Esophagus (tissue), 2 donors: ENCODE results near the gene PTK6. TPM values are rescaled to one million over a fixed set of nuclear protein-coding genes. Genes with fewer than 3 reads are reported as not detected.
A peak's percentile ranks its signal among the peaks of the same experiment; 100 is the strongest.

Experiments
- H3K27ac ChIP-seq, 2 donors: one replicate each; pipeline ENCODE4 v1.5.1; 2013; ENCODE audit warnings: low read depth in 2 of 2, mild to moderate bottlenecking in 2 of 2, inconsistent platforms in 1 of 2, low read length in 1 of 2, moderate library complexity in 1 of 2
- H3K27me3 ChIP-seq, 2 donors: one replicate each; pipeline ENCODE4 v1.6.1; 2013; ENCODE audit warnings: low read length in 2 of 2, control low read depth in 1 of 2, mild to moderate bottlenecking in 1 of 2; ENCODE audit not compliant: insufficient read depth in 2 of 2, control insufficient read depth in 1 of 2
- H3K36me3 ChIP-seq, 2 donors: one replicate each; pipeline ENCODE4 v1.6.1; 2013; ENCODE audit warnings: low read length in 1 of 2; ENCODE audit not compliant: control insufficient read depth in 2 of 2, insufficient read depth in 2 of 2
- H3K4me1 ChIP-seq, 2 donors: one replicate each; pipeline ENCODE4 v1.6.1; 2013; ENCODE audit warnings: low read length in 1 of 2; ENCODE audit not compliant: control insufficient read depth in 2 of 2, insufficient read depth in 2 of 2
- H3K4me3 ChIP-seq, 2 donors: one replicate each; pipeline ENCODE4 v1.5.1; 2013; ENCODE audit warnings: low read length in 2 of 2, mild to moderate bottlenecking in 2 of 2, low read depth in 1 of 2, moderate library complexity in 1 of 2
- H3K9me3 ChIP-seq, 2 donors: one replicate each; pipeline ENCODE4 v1.6.1; 2013; ENCODE audit warnings: mild to moderate bottlenecking in 2 of 2, low read depth in 1 of 2, low read length in 1 of 2, moderate library complexity in 1 of 2; ENCODE audit not compliant: control insufficient read depth in 2 of 2, insufficient read depth in 1 of 2
- WGBS, 2 donors: extraction: QIAGEN DNeasy Blood & Tissue Kit; methylation state at CpG; one replicate each; pipeline ENCODE4 v1.1.7; 2013; 5-methylcytosine and 5-hydroxymethylcytosine counted together
- polyA plus RNA-seq, 2 donors: library from polyadenylated mRNA; stranded (reverse); fragments of 200-250 nt; gene quantifications; one replicate each; pipeline ENCODE4 v1.2.3, GENCODE V29; 2013
- donor health status: healthy with polysubstance abuse.
- donor health status: Bipolar disorder and iron deficiency.

The PTK6 gene
- polyA plus RNA-seq, 2 donors = 80.1 to 81.6 TPM

- peaks cover 0 to 15% of the 10 kb centered on the region in 2 donors for H3K27me3 ChIP-seq
- no peak overlapping the region for H3K27ac ChIP-seq
- peaks cover 4 to 6% of the 10 kb centered on the region in 2 donors for H3K4me1 ChIP-seq
- WGBS, 2 donors = 59 to 64% methylated on average over 18 to 20 of the region's 20 CpGs
- H3K4me3 ChIP-seq = peak overlapping the region in 1 of 2 donors; percentile 3
- no peaks in the 10 kb centered on the region for H3K36me3 ChIP-seq
- H3K9me3 ChIP-seq = peaks cover 0 to 6% of the 10 kb centered on the region in 2 donors
Measured at GRCh38 chr20:63497138-63497945, 39.8 kb downstream of the PTK6 start.

GRCh38 chr20:63496596-63497120, 40.5 kb downstream of the PTK6 start:
- H3K4me1 ChIP-seq = peaks cover 4 to 6% of the 10 kb centered on the region in 2 donors
- peaks cover 0 to 15% of the 10 kb centered on the region in 2 donors for H3K27me3 ChIP-seq
- peaks cover 0 to 7% of the 10 kb centered on the region in 2 donors for H3K9me3 ChIP-seq
- H3K27ac ChIP-seq = no peak overlapping the region
- H3K36me3 ChIP-seq = no peaks in the 10 kb centered on the region
- H3K4me3 ChIP-seq = peak overlapping the region; percentile 17 to 19
- 58 to 61% methylated on average over 16 of the region's 16 CpGs for WGBS, 2 donors

DNA sequence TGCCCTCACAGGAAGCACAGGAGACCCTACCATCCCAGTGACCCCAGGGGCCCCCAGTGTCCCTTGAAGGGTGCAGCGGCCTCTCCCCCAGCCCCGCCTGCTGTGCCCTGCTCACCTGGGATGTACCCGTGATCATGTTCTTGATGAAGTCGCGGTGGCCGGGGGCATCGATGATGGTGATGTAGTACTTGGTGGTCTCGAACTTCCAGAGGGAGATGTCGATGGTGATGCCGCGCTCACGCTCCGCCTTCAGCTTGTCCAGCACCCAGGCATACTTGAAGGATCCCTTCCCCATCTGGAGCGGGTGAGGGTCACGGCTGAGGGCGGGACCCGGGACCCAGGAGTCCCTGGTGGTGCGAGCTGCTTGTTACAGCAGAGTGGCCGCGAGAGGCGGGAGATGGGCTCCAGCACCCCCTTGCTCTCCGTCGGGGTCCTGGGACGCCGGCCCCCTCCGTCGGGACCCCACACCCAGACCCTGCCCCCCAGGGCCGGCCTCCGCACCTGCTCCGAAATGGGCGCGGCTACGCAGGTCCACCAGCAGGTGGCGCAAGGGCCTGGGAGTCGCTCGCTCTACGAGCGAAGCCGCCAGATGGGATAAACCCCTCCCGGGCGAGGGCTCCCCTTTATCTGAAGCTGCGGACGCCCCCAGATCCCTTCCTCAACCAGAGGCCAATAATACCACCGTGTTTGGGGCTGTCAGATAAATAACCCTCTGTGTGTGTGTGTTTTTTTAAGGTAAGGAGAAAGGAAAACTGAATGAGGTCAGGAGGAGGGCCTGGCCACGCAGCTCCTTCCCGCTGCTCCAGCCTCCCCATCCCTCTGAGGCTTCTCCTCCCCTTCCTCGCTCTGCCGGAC, 41.2 kb downstream of the PTK6 start:
- WGBS, 2 donors = 21 to 22% methylated on average over 43 to 48 of the region's 48 CpGs
- Histone ChIP-seq H3K4me3 (peak overlapping the region; percentile 17 to 19), H3K36me3 (no peaks in the 10 kb centered on the region), H3K9me3 (peaks cover 0 to 7% of the 10 kb centered on the region in 2 donors), H3K27ac (no peak overlapping the region), H3K27me3 (peaks cover 0 to 15% of the 10 kb centered on the region in 2 donors), H3K4me1 (peaks cover 4 to 6% of the 10 kb centered on the region in 2 donors)

DNA sequence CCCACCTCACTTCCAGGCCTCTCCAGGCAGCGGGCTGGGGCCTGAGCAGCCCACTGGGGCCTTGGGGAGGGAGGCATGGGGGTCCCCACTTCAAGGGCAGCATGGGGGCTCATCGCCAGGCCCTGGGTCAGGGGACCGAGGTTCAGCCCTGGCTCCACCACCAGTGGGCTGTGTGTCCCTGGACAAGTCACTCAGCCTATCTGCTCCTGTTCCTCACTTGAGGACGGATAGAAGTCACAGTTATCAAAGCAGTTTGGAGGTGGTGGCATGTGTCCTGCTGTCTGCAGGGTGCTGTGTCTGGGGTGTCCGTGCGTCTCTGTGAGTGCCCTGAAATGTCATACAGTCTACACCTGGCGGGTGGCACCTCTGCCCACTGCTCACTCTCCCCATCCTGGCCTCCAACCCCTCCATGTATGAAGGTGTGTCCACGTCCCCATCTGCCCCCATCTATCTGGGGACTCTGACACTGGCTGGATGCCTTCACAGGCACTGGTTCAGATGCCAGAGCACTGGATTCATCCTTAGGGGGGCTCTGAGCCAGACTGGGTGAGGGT, 41.9 kb downstream of the PTK6 start:
- H3K36me3 ChIP-seq = no peaks in the 10 kb centered on the region
- peaks cover 0 to 15% of the 10 kb centered on the region in 2 donors for H3K27me3 ChIP-seq
- WGBS, 2 donors = 81 to 87% methylated on average over 7 to 8 of the region's 8 CpGs

GRCh38 chr20:63494420-63495166, 42.6 kb downstream of the PTK6 start:
- H3K27ac ChIP-seq = no peak overlapping the region
- H3K9me3 ChIP-seq = peaks cover 0 to 7% of the 10 kb centered on the region in 2 donors
- peaks cover 0 to 11% of the 10 kb centered on the region in 2 donors for H3K27me3 ChIP-seq
- 77 to 82% methylated on average over 47 to 51 of the region's 51 CpGs for WGBS, 2 donors
- peaks cover 4 to 6% of the 10 kb centered on the region in 2 donors for H3K4me1 ChIP-seq
- H3K4me3 ChIP-seq = no peak overlapping the region
- no peaks in the 10 kb centered on the region for H3K36me3 ChIP-seq

More for the DNA sequence above, 41.9 kb downstream of the PTK6 start:
- no peak overlapping the region for H3K27ac ChIP-seq
- peaks cover 0 to 7% of the 10 kb centered on the region in 2 donors for H3K9me3 ChIP-seq
- peaks cover 4 to 6% of the 10 kb centered on the region in 2 donors for H3K4me1 ChIP-seq
- no peak overlapping the region for H3K4me3 ChIP-seq

DNA sequence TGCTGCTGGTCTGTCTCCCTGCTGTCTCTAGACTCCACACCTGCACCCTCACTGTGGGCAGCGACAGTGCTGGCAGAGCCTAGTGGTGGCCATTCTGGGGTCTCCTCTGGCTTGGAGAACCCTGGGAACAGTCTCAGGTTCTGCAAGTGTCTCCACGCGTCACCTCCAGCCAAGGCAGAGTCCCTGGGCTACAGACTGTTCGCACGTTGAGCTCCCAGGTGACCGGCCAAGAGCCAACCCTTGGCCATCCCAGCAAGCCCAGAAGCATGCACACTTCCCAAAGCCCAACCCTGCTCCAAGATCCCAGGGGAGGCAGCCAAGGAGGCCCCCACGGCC, 43.1 kb downstream of the PTK6 start:
- H3K4me1 ChIP-seq = peaks cover 0 to 6% of the 10 kb centered on the region in 2 donors
- H3K4me3 ChIP-seq = no peak overlapping the region
- 76 to 82% methylated on average over 7 of the region's 7 CpGs for WGBS, 2 donors
- H3K36me3 ChIP-seq = no peaks in the 10 kb centered on the region
- H3K27me3 ChIP-seq = peaks cover 2 to 6% of the 10 kb centered on the region in 2 donors
- no peak overlapping the region for H3K27ac ChIP-seq
- peaks cover 0 to 7% of the 10 kb centered on the region in 2 donors for H3K9me3 ChIP-seq

DNA sequence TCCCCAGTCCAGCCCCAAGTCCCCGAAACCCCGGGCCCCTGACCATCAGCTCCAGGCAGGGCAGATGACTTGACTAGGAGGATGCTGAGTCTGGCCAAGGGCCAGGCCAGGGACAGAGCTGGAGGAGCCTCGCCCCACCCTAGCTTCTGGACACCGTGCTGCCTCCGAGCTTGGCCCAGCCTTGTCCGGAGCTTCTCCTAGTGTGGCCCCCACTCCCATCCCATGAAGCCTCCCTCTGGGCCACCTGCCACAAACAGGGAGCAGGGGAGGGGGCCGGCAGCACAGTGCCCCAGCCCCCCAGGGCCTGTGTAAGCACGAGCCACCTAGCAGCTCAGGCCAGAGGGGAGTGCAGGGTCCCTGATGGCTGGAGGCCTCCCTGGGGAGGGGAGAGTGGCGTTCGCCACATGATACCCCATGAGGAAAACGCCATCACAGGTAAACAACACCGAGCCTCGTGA, 43.6 kb downstream of the PTK6 start:
- H3K9me3 ChIP-seq = peaks cover 0 to 7% of the 10 kb centered on the region in 2 donors
- H3K4me1 ChIP-seq = peaks cover 0 to 6% of the 10 kb centered on the region in 2 donors
- H3K27me3 ChIP-seq = peaks cover 2 to 8% of the 10 kb centered on the region in 2 donors
- H3K4me3 ChIP-seq = no peak overlapping the region
- 61 to 66% methylated on average over 12 to 13 of the region's 13 CpGs for WGBS, 2 donors
- H3K36me3 ChIP-seq = no peaks in the 10 kb centered on the region
- no peak overlapping the region for H3K27ac ChIP-seq

- 92 to 94% methylated on average over 12 to 14 of the region's 14 CpGs for WGBS, 2 donors
- H3K9me3 ChIP-seq = peaks cover 0 to 7% of the 10 kb centered on the region in 2 donors
- H3K4me1 ChIP-seq = peaks cover 0 to 6% of the 10 kb centered on the region in 2 donors
- no peak overlapping the region for H3K4me3 ChIP-seq
- peaks cover 2 to 4% of the 10 kb centered on the region in 2 donors for H3K27me3 ChIP-seq
- H3K36me3 ChIP-seq = no peaks in the 10 kb centered on the region
- H3K27ac ChIP-seq = no peak overlapping the region
Measured at GRCh38 chr20:63492982-63493381, 44.2 kb downstream of the PTK6 start.
